GM08714 (cell line): ENCODE measurements around the gene PLPP3.

Experiments
- H3K4me3 ChIP-seq: fragments of 200-500 bp; sonication (Bioruptor generic); 2 replicates; pipeline ENCODE4 v1.5.1; 2014; ENCODE audit warnings: mild to moderate bottlenecking, low read length, inconsistent platforms
- ZNF274 ChIP-seq: IDR thresholded peaks from 2 replicates; pipeline ENCODE4 v1.6.1; 2012; ENCODE audit warnings: mild to moderate bottlenecking, low read depth, low read length

PLPP3 gene

GRCh38 chr1:56527548-56528302 lies 51.6 kb downstream of the PLPP3 start:
- no peak for TF ChIP-seq ZNF274
- H3K4me3 ChIP-seq: no peak overlapping the region

GRCh38 chr1:56526571-56527174 lies 52.7 kb downstream of the PLPP3 start:
- no peak overlapping the region; the same call in 1 of the 2 replicates for H3K4me3 ChIP-seq
- no peak for TF ChIP-seq ZNF274

DNA sequence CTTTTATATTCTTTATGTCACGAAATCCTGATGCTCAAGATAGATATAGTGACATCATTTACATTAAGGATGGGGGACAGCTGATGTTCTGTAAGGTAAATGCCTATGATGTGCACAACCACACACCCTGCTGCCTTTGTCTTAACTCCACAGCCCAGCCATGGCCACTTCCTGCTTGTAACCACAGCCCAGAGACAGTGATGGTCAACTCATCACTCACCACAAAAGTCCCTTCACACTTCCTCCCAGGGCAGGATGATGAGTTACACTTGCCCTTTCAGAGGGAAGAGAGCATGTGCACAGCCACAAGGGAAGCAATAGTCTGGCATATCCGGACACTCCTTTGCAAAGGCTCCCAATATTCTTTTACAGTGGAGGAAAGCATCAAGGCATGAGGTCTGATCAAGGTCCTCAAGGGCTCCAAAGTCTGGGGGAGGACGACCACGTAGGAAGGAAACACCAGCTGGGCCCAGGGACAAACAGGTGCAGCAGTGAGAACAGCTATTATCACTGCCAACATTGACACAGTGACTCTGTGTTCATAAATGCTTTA lies 53.8 kb downstream of the PLPP3 start:
- no peak overlapping the region for H3K4me3 ChIP-seq

GRCh38 chr1:56524263-56524662 lies 55.1 kb downstream of the PLPP3 start:
- no peak for TF ChIP-seq ZNF274
- no peak overlapping the region for H3K4me3 ChIP-seq

More for the DNA sequence above, 53.8 kb downstream of the PLPP3 start:
- TF ChIP-seq ZNF274: no peak

DNA sequence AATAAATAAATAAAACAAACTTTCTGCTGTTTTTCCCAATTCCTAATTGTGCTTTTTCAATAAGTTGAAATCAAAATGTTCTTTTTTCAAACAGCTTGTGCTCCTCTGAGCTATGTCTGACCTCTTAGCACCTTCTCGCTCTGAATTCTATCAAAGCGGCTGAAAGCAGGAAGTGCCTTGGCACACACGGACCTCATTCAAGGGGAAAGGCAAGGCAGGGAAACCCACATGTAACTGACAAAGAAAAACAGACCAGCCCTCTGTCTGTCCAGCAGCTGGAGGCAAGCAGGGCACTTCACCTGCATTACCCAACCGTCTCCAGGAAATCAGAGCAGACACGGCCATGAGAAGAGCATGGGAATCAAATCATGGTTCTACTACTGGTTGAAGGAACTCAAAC lies 56.7 kb downstream of the PLPP3 start:
- H3K4me3 ChIP-seq: no peak overlapping the region
- TF ChIP-seq ZNF274: no peak

DNA sequence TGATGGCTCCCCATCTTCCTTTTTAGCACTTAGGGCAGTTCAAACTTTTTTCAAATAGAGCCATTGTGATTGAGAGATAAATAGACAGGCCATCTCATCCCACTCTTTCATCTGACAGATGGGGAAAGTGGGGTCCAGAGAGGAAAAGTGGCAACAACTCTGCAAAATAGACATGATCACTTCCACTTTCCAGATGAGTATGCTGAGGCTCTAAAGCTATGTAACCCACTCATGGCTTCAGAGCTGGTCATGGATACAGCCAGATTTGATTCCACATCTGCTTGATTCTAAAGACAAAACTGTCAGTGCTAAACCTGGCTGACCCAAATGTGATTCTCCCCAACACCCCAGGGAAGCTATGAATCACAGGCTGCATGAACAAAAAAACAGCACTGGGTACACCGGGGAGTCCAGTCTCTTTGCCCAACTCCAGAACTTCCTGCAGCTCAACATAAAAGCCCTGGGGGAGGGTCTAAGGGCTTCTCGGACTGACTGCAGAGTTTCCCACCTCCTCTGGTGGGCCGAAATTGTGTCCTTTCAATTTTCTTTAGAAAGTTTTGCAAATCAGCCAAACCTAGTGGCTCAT lies 59.3 kb downstream of the PLPP3 start:
- H3K4me3 ChIP-seq: no peak overlapping the region
- no peak for TF ChIP-seq ZNF274

DNA sequence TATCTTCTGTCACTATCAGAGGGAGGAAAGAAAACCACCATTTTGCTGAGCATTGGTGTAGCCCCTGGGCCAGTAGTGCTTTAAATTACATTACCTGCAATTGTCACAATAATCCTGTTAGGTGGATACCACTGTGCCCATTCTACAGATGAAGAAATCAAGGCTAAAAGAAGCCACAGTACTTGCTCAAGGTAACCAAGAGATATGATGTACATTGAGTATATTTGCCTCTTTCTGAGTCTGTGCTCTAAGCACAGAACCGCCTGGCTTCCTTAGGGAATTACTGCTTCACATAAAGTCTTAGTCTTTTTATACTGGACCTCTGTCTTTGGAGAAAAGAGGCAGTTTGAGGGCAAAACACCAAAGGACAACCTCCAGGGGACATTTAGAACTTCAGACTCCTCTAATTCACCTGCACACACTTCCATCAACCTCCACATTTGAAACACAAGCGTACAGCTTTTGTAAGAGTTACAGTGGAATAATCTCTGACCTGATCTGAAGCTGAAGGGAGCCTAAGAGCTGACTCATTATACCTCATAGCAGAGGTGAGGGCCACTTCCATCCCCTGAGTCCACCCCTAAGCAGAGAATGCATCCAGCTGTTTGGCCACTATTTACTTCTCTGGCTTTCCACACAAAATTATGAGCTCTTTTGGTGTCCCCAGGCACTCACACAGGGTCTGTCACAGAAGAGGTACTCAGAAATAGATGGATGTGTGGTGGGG lies 61.8 kb downstream of the PLPP3 start:
- TF ChIP-seq ZNF274: no peak
- H3K4me3 ChIP-seq: no peak overlapping the region

- no peak for TF ChIP-seq ZNF274
- H3K4me3 ChIP-seq: no peak overlapping the region
These were observed 62.7 kb downstream of the PLPP3 start for GRCh38 chr1:56516539-56517252.

- no peak for TF ChIP-seq ZNF274
- no peak overlapping the region for H3K4me3 ChIP-seq
These were observed 63.3 kb downstream of the PLPP3 start for GRCh38 chr1:56515898-56516538.

GRCh38 chr1:56512724-56513494 lies 66.5 kb downstream of the PLPP3 start:
- no peak for TF ChIP-seq ZNF274

DNA sequence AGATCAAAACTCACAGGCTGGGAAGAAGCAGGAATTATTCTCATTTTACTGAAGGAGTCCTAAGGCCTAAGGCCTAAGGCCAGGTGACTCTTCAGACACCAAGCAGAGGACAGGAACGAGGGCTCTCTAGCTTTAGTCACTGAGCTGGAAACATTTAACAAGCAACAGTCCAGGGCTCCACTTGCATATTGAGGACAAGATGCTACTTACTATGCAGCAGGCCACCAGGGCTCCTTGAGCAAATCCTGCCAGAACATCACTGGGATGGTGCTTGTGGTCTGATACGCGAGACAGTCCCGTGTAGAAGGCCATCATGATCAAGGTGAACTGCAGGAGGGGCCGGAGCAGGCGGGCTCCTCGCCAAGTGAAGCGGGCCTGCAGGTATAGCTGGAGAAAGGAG lies 67.6 kb downstream of the PLPP3 start:
- no peak overlapping the region for H3K4me3 ChIP-seq
- TF ChIP-seq ZNF274: no peak

More at GRCh38 chr1:56512724-56513494, 66.5 kb downstream of the PLPP3 start:
- H3K4me3 ChIP-seq: no peak overlapping the region

- no peak for TF ChIP-seq ZNF274
- H3K4me3 ChIP-seq: no peak overlapping the region
These were observed 68.0 kb downstream of the PLPP3 start for GRCh38 chr1:56511364-56511763.
